ENCODE results near the gene VEPH1.

DNA sequence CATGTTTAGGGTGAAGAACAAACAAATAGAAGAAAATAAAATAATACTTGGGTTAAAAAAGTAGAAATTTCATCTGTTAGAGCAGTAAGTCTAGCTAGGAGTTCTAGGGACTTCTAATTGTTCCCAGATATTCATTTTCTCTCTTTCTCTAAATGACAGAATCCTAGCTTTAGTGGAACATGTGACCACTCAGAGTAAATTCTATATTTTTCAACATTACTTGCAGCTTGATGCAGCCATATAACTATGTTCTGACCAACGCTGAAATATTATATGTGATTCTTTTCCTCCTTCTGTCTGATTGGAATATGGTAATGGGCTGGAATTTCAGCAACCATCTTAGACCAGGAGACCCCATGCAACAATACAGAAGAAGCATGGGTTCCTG lies 58.4 kb downstream of the VEPH1 start:
- TF ChIP-seq, protein P1, sequence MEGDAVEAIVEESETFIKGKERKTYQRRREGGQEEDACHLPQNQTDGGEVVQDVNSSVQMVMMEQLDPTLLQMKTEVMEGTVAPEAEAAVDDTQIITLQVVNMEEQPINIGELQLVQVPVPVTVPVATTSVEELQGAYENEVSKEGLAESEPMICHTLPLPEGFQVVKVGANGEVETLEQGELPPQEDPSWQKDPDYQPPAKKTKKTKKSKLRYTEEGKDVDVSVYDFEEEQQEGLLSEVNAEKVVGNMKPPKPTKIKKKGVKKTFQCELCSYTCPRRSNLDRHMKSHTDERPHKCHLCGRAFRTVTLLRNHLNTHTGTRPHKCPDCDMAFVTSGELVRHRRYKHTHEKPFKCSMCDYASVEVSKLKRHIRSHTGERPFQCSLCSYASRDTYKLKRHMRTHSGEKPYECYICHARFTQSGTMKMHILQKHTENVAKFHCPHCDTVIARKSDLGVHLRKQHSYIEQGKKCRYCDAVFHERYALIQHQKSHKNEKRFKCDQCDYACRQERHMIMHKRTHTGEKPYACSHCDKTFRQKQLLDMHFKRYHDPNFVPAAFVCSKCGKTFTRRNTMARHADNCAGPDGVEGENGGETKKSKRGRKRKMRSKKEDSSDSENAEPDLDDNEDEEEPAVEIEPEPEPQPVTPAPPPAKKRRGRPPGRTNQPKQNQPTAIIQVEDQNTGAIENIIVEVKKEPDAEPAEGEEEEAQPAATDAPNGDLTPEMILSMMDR (conservative IDR thresholded peaks at IDR 0.05; ENCODE audit: low read depth, low read length), result no peak
- TF ChIP-seq EZH2phosphoT487 (IDR thresholded peaks at IDR 0.05; ENCODE audit: borderline replicate concordance, low read length) (no peak), EZH2 (IDR thresholded peaks at IDR 0.05; ENCODE audit: low read length, unreplicated experiment) (no peak)

Data from PC-3 (cell line).